Tibial nerve (tissue), 4 donors: ENCODE data around the gene HOXA1.

Source experiments
- EP300 ChIP-seq, 2 donors: sonication (generic); formaldehyde crosslinking; IDR thresholded peaks; one replicate each; pipeline ENCODE4 v1.6.1; 2017; ENCODE audit warnings: antibody characterized with exemption in 2 of 2, mild to moderate bottlenecking in 1 of 2
- TF ChIP-seq, protein P1 (sequence below), 5 experiments: fragments of 200-600 bp in 3 of 5; fragments of 450-650 bp in 2 of 5; sonication (generic) in 3 of 5; IDR thresholded peaks; one replicate each; pipeline ENCODE4 v1.5.1; 2016 to 2019; ENCODE audit warnings: antibody characterized with exemption in 5 of 5, mild to moderate bottlenecking in 3 of 5, moderate library complexity in 2 of 5

- no peak for TF ChIP-seq EP300 (IDR thresholded peaks at IDR 0.05)
- TF ChIP-seq, protein P1, sequence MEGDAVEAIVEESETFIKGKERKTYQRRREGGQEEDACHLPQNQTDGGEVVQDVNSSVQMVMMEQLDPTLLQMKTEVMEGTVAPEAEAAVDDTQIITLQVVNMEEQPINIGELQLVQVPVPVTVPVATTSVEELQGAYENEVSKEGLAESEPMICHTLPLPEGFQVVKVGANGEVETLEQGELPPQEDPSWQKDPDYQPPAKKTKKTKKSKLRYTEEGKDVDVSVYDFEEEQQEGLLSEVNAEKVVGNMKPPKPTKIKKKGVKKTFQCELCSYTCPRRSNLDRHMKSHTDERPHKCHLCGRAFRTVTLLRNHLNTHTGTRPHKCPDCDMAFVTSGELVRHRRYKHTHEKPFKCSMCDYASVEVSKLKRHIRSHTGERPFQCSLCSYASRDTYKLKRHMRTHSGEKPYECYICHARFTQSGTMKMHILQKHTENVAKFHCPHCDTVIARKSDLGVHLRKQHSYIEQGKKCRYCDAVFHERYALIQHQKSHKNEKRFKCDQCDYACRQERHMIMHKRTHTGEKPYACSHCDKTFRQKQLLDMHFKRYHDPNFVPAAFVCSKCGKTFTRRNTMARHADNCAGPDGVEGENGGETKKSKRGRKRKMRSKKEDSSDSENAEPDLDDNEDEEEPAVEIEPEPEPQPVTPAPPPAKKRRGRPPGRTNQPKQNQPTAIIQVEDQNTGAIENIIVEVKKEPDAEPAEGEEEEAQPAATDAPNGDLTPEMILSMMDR (IDR thresholded peaks at IDR 0.05) = no peak
Measured at GRCh38 chr7:27138472-27138871, 42.7 kb upstream of the HOXA1 start.
